Measurements from ENCODE around the gene BPIFB6.

DNA sequence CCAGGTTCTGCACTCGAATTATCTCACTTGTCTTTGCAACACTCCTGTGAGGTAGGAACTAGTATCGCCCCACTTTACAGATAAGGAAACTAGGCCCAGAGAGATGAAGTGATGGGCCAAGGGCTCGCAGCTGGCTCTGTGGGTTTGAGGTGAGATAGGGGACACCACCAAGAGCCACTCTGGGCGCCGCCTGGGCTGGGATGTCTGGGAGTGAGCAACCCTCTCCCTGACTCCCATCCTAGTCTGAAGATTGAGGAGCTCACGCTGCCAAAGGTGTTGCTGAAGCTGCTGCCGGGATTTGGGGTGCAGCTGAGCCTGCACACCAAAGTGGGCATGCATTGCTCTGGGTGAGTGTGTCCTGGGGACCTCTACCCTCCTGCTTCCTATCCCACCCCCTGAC lies 27.7 kb downstream of the BPIFB6 start:
- no peak for TF ChIP-seq POLR2AphosphoS2 (IDR thresholded peaks at IDR 0.05; ENCODE audit: low read depth, low read length)
- TF ChIP-seq, protein P1, sequence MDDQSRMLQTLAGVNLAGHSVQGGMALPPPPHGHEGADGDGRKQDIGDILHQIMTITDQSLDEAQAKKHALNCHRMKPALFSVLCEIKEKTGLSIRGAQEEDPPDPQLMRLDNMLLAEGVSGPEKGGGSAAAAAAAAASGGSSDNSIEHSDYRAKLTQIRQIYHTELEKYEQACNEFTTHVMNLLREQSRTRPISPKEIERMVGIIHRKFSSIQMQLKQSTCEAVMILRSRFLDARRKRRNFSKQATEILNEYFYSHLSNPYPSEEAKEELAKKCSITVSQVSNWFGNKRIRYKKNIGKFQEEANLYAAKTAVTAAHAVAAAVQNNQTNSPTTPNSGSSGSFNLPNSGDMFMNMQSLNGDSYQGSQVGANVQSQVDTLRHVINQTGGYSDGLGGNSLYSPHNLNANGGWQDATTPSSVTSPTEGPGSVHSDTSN (IDR thresholded peaks at IDR 0.05; ENCODE audit: insufficient replicate concordance, low read depth, low read length) = no peak
- TF ChIP-seq KLF5 (IDR thresholded peaks at IDR 0.05; ENCODE audit: partially characterized antibody) = no peak
- no peak for TF ChIP-seq GABPA (IDR thresholded peaks at IDR 0.05; ENCODE audit: low read depth)
- no peak for TF ChIP-seq FOXM1 (IDR thresholded peaks at IDR 0.05; ENCODE audit: low read depth, low read length)
- TF ChIP-seq, protein P2, sequence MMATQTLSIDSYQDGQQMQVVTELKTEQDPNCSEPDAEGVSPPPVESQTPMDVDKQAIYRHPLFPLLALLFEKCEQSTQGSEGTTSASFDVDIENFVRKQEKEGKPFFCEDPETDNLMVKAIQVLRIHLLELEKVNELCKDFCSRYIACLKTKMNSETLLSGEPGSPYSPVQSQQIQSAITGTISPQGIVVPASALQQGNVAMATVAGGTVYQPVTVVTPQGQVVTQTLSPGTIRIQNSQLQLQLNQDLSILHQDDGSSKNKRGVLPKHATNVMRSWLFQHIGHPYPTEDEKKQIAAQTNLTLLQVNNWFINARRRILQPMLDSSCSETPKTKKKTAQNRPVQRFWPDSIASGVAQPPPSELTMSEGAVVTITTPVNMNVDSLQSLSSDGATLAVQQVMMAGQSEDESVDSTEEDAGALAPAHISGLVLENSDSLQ (IDR thresholded peaks at IDR 0.05) = no peak
- no peak for TF ChIP-seq BMI1 (IDR thresholded peaks at IDR 0.05; ENCODE audit: borderline replicate concordance)
- TF ChIP-seq, protein P3, sequence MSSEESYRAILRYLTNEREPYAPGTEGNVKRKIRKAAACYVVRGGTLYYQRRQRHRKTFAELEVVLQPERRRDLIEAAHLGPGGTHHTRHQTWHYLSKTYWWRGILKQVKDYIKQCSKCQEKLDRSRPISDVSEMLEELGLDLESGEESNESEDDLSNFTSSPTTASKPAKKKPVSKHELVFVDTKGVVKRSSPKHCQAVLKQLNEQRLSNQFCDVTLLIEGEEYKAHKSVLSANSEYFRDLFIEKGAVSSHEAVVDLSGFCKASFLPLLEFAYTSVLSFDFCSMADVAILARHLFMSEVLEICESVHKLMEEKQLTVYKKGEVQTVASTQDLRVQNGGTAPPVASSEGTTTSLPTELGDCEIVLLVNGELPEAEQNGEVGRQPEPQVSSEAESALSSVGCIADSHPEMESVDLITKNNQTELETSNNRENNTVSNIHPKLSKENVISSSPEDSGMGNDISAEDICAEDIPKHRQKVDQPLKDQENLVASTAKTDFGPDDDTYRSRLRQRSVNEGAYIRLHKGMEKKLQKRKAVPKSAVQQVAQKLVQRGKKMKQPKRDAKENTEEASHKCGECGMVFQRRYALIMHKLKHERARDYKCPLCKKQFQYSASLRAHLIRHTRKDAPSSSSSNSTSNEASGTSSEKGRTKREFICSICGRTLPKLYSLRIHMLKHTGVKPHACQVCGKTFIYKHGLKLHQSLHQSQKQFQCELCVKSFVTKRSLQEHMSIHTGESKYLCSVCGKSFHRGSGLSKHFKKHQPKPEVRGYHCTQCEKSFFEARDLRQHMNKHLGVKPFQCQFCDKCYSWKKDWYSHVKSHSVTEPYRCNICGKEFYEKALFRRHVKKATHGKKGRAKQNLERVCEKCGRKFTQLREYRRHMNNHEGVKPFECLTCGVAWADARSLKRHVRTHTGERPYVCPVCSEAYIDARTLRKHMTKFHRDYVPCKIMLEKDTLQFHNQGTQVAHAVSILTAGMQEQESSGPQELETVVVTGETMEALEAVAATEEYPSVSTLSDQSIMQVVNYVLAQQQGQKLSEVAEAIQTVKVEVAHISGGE (CRISPR knock-in tag; IDR thresholded peaks at IDR 0.05) = no peak
- no peak for TF ChIP-seq RAD21 (IDR thresholded peaks at IDR 0.05; ENCODE audit: insufficient read depth, low read depth, low read length)
- TF ChIP-seq, protein P4, sequence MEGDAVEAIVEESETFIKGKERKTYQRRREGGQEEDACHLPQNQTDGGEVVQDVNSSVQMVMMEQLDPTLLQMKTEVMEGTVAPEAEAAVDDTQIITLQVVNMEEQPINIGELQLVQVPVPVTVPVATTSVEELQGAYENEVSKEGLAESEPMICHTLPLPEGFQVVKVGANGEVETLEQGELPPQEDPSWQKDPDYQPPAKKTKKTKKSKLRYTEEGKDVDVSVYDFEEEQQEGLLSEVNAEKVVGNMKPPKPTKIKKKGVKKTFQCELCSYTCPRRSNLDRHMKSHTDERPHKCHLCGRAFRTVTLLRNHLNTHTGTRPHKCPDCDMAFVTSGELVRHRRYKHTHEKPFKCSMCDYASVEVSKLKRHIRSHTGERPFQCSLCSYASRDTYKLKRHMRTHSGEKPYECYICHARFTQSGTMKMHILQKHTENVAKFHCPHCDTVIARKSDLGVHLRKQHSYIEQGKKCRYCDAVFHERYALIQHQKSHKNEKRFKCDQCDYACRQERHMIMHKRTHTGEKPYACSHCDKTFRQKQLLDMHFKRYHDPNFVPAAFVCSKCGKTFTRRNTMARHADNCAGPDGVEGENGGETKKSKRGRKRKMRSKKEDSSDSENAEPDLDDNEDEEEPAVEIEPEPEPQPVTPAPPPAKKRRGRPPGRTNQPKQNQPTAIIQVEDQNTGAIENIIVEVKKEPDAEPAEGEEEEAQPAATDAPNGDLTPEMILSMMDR (IDR thresholded peaks at IDR 0.05 in 2 of 3, conservative IDR thresholded peaks at IDR 0.05 in 1 of 3; ENCODE audit: control insufficient read depth in 2 of 3, extremely low read depth in 1 of 3, insufficient read depth in 1 of 3, low read depth in 3 of 3, low read length in 3 of 3) = no peak
- TF ChIP-seq, protein P5, sequence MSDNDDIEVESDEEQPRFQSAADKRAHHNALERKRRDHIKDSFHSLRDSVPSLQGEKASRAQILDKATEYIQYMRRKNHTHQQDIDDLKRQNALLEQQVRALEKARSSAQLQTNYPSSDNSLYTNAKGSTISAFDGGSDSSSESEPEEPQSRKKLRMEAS (IDR thresholded peaks at IDR 0.05; ENCODE audit: low read depth, low read length) = no peak
- no peak for TF ChIP-seq POLR2AphosphoS5 (IDR thresholded peaks at IDR 0.05; ENCODE audit: low read length)
- no peak for TF ChIP-seq CBX5 (IDR thresholded peaks at IDR 0.05; ENCODE audit: low read depth)
- TF ChIP-seq, protein P6, sequence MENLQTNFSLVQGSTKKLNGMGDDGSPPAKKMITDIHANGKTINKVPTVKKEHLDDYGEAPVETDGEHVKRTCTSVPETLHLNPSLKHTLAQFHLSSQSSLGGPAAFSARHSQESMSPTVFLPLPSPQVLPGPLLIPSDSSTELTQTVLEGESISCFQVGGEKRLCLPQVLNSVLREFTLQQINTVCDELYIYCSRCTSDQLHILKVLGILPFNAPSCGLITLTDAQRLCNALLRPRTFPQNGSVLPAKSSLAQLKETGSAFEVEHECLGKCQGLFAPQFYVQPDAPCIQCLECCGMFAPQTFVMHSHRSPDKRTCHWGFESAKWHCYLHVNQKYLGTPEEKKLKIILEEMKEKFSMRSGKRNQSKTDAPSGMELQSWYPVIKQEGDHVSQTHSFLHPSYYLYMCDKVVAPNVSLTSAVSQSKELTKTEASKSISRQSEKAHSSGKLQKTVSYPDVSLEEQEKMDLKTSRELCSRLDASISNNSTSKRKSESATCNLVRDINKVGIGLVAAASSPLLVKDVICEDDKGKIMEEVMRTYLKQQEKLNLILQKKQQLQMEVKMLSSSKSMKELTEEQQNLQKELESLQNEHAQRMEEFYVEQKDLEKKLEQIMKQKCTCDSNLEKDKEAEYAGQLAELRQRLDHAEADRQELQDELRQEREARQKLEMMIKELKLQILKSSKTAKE (IDR thresholded peaks at IDR 0.05; ENCODE audit: low read depth, poor library complexity, severe bottlenecking) = no peak

All from GM12878 (cell line).